Activated naive CD4-positive, alpha-beta T cell treated with Interleukin-2 at 50 U/mL for 16 hours (primary cell): ENCODE measurements around the gene TSFM.
"Not testable (repeated sequence)": the region's sequence is repeated elsewhere in the genome, so short reads cannot be mapped to it uniquely, and the experiment has no call there.

Experiments used
- DNase-seq: peaks from one replicate; pipeline ENCODE4 v3.0.0-alpha.2; 2020

TSFM gene

DNA sequence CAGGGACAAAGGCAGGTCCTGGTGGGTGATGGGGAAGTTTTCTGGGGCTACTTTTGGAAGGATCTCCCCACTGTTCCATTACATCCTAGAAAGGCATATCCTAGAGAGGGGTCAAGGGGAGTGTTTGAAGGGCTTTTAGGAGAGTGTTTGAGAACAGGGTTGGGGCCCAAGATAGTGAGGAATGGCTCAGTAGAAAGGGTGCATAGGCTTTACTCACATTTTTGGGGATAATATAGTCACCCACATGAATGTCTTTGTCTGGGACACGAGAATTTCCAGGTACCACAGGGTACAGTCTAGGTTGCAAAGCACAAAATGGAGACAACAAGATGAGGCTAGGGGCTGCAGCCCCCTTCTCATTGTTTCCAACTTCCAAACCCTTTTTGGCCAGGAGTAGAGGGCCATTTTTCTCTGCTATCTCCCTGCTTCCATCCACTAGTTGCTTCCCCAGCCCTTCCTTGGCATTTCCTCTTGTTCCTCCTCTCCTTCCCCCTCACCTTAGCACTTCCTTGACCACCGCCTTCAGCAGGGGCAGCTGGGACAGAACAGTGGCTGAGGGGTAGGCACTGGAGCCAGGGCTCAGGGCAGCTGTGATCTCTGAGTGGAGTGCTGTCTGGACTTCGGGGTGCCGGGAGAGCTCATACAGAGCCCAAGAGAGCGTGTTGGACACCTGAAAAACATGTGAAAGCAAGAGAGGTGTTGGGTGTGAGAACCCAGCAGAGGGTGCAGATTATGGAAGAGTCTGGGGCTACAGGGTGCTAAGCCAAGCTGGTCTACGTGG lies 18.5 kb upstream of the TSFM start:
- DNase-seq, result no peak

DNA sequence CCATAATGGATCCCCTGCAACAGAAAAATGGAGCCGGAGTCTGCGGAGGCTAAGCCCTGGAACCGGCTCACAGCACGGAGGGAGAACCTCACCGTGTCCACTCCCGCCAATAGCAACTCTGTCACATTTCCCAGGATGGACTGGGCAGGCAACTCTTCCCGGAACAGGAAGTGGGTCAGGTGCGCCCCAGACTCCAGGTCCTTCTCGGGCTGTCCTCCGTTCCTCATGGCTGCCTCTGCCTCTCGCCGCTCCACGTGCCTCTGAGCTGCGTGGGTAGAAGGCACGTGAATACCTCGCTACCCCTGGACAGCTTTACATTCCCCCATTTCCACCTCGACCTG lies 18.0 kb upstream of the TSFM start:
- DNase-seq, result peak; percentile 51

DNA sequence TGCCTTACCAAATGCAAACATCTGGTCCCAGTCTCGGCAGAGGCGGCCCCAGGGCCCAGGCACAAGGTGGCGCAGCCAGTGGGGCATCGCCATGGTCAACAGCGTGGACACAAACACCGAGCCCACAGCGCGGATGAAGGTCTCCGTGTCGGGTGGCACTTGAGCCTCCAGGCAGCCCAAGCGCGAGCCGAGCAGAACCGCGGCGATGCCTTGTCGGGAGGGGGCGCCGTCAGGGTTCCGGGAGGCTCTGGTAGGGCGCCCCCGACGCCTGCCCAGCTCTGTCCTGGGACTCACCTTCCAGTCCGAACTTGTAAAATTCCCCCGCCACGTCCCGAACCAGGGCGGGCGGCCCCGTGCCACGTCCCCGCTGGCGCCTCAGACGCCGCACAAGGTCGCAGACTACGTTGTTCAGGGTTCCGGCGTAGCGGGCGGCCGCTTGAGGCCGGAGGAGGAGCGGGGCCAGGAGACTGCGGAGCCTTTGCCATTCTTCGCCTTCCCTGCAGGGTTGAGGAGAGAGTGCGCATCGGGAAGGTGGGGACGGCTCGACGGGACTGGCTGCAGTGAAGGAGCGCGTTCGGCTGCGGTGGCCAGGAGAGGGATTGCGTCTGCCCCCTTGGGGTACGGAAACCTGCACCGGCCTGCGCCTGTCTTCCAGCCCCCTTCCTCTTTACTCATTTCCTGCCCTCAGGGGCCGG lies 17.4 kb upstream of the TSFM start:
- DNase-seq, result peak; percentile 68

- no peak for DNase-seq
Observed at GRCh38 chr12:57765698-57766463, 16.7 kb upstream of the TSFM start.

GRCh38 chr12:57766464-57767304 lies 15.9 kb upstream of the TSFM start, which contains the start of gene CYP27B1:
TSS of gene CYP27B1 (minus strand) at chr12:57767078. CDS start at chr12:57767041, 37 bp downstream.
- DNase-seq, result no peak

DNA sequence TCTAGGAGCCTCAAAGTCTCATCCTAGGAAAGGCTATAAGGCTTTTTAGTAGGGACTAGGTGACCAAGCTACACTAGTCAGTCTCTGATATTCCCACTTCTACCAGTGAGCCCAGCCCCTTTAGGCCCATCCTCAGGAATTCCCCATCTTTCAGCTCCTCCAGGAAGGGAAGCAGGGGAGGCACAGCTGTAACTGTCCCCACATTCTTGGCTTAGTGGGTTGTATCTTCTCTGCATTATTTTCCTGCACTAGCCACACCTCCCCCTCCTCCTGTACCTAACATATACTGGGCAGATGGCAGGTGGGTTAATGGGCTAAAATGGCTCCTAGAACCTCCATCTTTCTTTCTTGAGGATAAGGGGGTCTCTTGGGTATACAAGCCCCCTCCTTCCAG lies 15.3 kb upstream of the TSFM start:
- DNase-seq, result no peak

GRCh38 chr12:57767876-57768275 lies 14.7 kb upstream of the TSFM start:
- no peak for DNase-seq

DNA sequence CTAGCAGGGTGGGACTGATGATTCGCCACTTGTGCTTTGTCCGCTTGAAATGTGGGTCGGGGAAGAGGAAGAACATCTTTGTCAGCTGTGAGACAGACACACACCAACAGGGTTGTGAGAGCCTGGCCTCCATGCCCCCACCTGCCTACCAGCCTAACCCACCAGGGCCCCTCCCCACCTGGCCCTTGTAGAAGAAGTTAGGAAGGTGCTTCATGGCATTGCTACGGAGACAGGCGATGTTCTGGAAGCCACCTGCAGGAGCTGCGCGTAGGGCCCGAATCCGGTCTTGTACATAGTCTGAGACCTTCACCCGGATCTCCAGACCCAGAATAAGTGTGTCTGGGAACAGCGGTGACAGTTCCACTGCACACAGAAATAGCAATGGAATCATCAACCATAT lies 13.0 kb upstream of the TSFM start:
- DNase-seq, result no peak

DNA sequence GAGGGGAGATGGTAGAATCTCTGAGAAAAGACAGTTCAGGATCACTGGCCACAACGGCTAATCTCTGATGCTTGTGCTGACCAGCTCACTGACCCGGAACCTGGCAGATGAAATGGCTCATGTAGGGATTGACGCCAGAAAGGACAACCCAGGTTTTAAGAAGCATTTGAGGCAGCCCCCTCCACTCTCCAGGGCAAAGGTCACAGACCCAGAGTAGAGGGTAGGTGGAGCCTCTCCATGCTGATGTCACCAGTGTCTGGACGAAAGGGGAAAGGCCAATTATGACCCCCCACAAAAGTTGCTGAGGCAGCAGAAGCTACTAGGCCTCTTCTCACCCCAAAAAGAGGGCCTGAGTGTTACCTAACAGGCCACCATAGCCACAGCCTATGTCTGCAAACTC lies 11.9 kb upstream of the TSFM start:
- no peak for DNase-seq

GRCh38 chr12:57771236-57771872 lies 11.2 kb upstream of the TSFM start:
- peak; percentile 91 for DNase-seq

DNA sequence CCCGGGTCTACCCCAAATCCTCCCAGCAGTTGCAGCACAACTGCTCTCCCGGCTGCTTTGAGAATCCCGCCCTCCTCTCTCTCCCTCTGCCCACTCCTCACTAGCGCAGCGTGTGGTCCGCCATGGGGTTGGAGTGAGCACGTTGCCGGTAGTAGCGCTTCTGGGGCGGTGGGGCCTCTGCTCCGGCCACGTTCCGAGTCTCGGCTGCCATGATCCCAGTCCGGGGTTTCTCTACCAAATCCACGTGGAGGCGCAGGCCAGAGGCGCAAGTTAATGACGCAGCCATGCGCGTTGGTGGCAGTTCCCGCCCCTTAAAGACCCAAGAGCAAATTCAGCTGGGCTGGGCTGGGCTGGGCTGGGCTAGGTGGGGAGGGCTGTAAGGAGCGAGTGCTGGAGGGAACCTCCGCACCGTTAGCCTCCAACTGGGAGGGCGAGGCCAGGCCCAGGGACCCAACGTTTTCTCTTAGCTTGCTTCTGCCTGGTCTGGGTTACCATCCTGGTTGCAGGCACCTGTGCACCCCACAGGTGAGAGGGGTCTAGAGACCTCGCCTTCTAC lies 10.6 kb upstream of the TSFM start, which contains the start of gene METTL1:
METTL1 (minus strand) TSS at position 233 of the 556 bp plus-strand sequence; CDS start at position 211, 22 bp downstream.
- DNase-seq, result peak; percentile 95

- DNase-seq, result peak; percentile 48
Observed at GRCh38 chr12:57772429-57773322, 9.9 kb upstream of the TSFM start, which contains the start of gene EEF1AKMT3. TSS of gene EEF1AKMT3 (plus strand) at chr12:57772614. CDS start at chr12:57772725, 111 bp downstream.

DNA sequence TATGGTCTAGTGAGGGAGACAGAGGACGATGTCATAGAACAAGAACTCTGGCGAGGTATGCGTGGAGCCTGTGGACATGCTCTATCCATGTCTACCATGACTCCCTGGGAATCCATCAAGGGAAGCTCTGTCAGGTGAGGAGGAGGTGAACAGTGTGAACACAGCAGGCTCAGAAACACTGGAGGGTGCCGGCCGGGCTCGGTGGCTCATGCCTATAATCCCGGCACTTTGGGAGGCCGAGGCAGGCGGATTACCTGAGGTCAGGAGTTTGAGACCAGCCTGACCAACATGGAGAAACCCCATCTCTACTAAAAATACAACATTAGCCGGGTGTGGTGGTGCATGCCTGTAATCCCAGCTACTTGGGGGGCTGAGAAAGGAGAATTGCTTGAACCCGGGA lies 8.0 kb upstream of the TSFM start:
- not testable (repeated sequence) for DNase-seq

GRCh38 chr12:57775044-57775443 lies 7.5 kb upstream of the TSFM start:
- no peak for DNase-seq

GRCh38 chr12:57775563-57776246 lies 6.9 kb upstream of the TSFM start:
- no peak for DNase-seq

DNA sequence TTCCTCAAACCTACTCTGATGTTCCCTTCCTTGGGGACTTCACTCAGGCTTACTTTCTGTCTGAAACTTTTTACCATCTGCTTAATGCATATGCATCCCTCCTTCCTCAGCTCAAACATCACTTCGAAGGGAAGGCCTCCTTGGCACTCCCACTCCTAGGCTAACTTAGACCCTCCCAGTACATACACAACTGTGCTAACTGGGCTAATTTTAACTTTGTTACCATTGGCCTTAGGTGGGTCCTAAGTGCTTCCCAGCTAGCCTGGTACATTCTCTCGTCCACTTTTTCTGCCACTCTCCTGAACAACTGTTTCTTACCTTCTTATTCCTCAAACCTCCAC lies 6.4 kb upstream of the TSFM start:
- DNase-seq, result no peak

DNA sequence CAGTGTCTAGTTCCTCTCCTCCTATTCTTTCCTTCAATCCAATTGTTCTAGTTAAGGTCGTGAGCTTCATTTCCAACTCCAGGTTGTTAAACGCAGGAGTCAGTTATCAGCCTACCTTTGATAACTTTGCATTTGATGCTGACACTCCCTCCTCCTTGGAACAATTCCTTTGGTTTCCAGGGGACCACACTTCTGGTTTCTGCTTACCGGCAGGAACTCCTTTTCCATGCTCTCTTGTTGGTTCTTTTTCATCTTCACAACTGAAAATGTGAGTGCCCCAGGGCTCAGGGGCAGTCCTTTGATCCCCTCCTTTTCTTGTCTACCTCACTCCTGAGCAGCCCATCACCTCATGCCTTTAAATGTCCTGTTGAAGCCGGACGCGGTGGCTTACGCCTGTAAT lies 5.2 kb upstream of the TSFM start:
- DNase-seq, result no peak

GRCh38 chr12:57777911-57778310 lies 4.7 kb upstream of the TSFM start:
- DNase-seq, result no peak

GRCh38 chr12:57779736-57780135 lies 2.9 kb upstream of the TSFM start:
- DNase-seq, result no peak

GRCh38 chr12:57780284-57780897 lies 2.2 kb upstream of the TSFM start:
- no peak for DNase-seq
